ENCODE measurements around the gene TSPAN18.

TSPAN18 gene

GRCh38 chr11:44824300-44824704 is 97.5 kb downstream of the TSPAN18 start:
- no peak for TF ChIP-seq CTCF (IDR thresholded peaks at IDR 0.05; ENCODE audit: low read depth, low read length, missing control alignments)
- in situ Hi-C loops (cut with HindIII; ENCODE audit: low sequenced_read_pairs): no loop called here
- H3K4me3 ChIP-seq (ENCODE audit: low read depth, low read length): no peak overlapping the region

GRCh38 chr11:44825058-44825785 is 98.5 kb downstream of the TSPAN18 start:
- DNase-seq (ENCODE audit: low read depth): no peak
- H3K4me3 ChIP-seq (ENCODE audit: low read depth, low read length): no peak overlapping the region
- no peak for TF ChIP-seq CTCF (IDR thresholded peaks at IDR 0.05; ENCODE audit: low read depth, low read length, missing control alignments)
- in situ Hi-C loops (cut with HindIII; ENCODE audit: low sequenced_read_pairs): no loop called here

More at GRCh38 chr11:44824300-44824704, 97.5 kb downstream of the TSPAN18 start:
- DNase-seq (ENCODE audit: low read depth): no peak

GRCh38 chr11:44826922-44827643 is 100.3 kb downstream of the TSPAN18 start:
- no peak overlapping the region for H3K4me3 ChIP-seq (ENCODE audit: low read depth, low read length)
- DNase-seq (ENCODE audit: low read depth): no peak
- no peak for TF ChIP-seq CTCF (IDR thresholded peaks at IDR 0.05; ENCODE audit: low read depth, low read length, missing control alignments)
- in situ Hi-C loops (cut with HindIII; ENCODE audit: low sequenced_read_pairs): no loop called here

GRCh38 chr11:44828296-44828695 is 101.5 kb downstream of the TSPAN18 start:
- TF ChIP-seq CTCF (IDR thresholded peaks at IDR 0.05; ENCODE audit: low read depth, low read length, missing control alignments): no peak
- no peak overlapping the region for H3K4me3 ChIP-seq (ENCODE audit: low read depth, low read length)
- in situ Hi-C loops (cut with HindIII; ENCODE audit: low sequenced_read_pairs): no loop called here
- no peak for DNase-seq (ENCODE audit: low read depth)

GRCh38 chr11:44829838-44830237 is 103.1 kb downstream of the TSPAN18 start:
- TF ChIP-seq CTCF (IDR thresholded peaks at IDR 0.05; ENCODE audit: low read depth, low read length, missing control alignments): no peak
- DNase-seq (ENCODE audit: low read depth): no peak
- in situ Hi-C loops (cut with HindIII; ENCODE audit: low sequenced_read_pairs): no loop called here
- no peak overlapping the region for H3K4me3 ChIP-seq (ENCODE audit: low read depth, low read length)

GRCh38 chr11:44831605-44832394 is 105.0 kb downstream of the TSPAN18 start:
- in situ Hi-C loops (cut with HindIII; ENCODE audit: low sequenced_read_pairs): no loop called here
- no peak for DNase-seq (ENCODE audit: low read depth)

More at GRCh38 chr11:44831605-44832394, 105.0 kb downstream of the TSPAN18 start:
- TF ChIP-seq CTCF (IDR thresholded peaks at IDR 0.05; ENCODE audit: low read depth, low read length, missing control alignments): no peak
- H3K4me3 ChIP-seq (ENCODE audit: low read depth, low read length): no peak overlapping the region
